Thyroid gland (tissue), 4 donors: ENCODE results near the gene FHOD3.

Source experiments
- POLR2A ChIP-seq, 2 donors: fragments of 450-650 bp; IDR thresholded peaks; one replicate each; pipeline ENCODE4 v1.6.1; 2017; ENCODE audit warnings: antibody characterized with exemption in 2 of 2, mild to moderate bottlenecking in 2 of 2, moderate library complexity in 1 of 2
- TF ChIP-seq, protein P1 (sequence below), 6 experiments: fragments of 200-600 bp in 3 of 6; fragments of 450-650 bp in 3 of 6; sonication (generic) in 3 of 6; IDR thresholded peaks; one replicate each; pipeline ENCODE4 v1.5.1; 2016 to 2019; ENCODE audit warnings: antibody characterized with exemption in 6 of 6, mild to moderate bottlenecking in 2 of 6, inconsistent platforms in 1 of 6, moderate library complexity in 1 of 6

- TF ChIP-seq POLR2A (IDR thresholded peaks at IDR 0.05), result no peak
- TF ChIP-seq, protein P1, sequence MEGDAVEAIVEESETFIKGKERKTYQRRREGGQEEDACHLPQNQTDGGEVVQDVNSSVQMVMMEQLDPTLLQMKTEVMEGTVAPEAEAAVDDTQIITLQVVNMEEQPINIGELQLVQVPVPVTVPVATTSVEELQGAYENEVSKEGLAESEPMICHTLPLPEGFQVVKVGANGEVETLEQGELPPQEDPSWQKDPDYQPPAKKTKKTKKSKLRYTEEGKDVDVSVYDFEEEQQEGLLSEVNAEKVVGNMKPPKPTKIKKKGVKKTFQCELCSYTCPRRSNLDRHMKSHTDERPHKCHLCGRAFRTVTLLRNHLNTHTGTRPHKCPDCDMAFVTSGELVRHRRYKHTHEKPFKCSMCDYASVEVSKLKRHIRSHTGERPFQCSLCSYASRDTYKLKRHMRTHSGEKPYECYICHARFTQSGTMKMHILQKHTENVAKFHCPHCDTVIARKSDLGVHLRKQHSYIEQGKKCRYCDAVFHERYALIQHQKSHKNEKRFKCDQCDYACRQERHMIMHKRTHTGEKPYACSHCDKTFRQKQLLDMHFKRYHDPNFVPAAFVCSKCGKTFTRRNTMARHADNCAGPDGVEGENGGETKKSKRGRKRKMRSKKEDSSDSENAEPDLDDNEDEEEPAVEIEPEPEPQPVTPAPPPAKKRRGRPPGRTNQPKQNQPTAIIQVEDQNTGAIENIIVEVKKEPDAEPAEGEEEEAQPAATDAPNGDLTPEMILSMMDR (IDR thresholded peaks at IDR 0.05), result no peak
These were observed 16.6 kb downstream of the FHOD3 start for GRCh38 chr18:36314098-36314497.
